ENCODE results near the gene GALNT1.

The GALNT1 gene

DNA sequence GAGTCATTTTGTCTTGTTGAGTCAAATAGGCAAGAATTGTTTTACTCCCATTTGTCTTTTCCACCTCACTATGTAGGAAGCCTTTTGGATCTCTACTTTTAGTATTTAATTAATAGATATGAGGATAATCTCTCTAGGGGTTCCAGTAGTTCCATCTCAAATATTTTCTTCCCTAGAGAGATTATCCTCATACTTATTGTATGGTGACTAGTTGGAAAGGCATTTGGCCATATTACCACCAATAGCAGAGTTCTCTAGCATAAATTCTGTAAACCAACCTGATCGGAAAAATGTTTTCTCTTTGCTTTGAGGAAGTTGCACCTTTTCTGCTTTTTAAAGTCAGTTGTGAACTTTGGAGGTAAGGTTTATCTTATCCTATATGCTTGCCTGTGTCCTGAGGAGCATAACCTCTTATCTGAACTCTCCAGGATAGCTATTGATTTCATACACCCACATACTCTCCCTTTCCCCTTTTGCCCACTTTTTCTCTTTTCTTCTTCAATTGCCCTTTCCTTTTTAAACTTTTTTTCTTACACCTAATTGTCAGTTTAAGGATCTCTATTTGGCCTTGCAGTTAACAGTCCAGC lies 100.8 kb downstream of the GALNT1 start:
- DNase-seq = no peak

DNA sequence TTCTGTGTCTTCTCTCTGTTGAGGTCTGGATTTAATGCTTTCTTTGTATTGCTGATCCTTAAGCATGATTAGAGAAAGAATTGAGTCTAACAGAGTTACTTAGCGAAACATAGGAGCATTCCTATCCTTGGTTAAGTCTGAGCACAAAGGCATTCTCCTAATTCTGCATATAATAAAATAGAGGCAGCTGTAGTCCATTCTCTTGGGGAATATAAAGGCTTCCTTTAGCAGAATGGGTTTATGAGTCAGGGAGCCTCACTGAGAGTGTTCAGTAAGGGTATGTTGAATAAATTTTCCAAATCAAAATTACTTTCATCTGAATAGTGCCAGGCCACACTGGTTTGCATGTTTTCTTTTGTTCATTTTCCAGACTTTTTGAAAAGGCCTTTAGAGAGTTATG lies 101.5 kb downstream of the GALNT1 start:
- no peak for DNase-seq

GRCh38 chr18:35688757-35689156 lies 107.2 kb downstream of the GALNT1 start:
- DNase-seq = no peak

DNA sequence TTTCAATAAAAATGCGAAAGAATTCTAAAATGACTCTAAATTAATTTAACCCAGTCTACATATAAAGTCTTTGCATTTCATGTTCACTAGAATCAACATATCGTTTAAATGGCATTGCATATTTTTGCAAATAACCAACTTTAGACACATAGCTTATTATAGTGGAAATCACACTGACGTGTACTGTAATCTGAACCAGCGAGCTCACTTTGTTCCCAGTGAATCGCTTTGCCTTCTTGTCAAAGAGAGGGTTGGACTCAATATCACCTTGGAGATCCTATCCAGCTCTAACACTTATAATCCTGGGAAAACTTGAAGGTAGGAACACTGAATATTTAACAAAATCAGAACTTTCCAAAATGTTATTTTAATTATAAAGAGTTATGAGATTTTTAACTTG lies 108.2 kb downstream of the GALNT1 start:
- no peak for DNase-seq

- no peak for DNase-seq
Observed at GRCh38 chr18:35691625-35692024, 110.1 kb downstream of the GALNT1 start.

DNA sequence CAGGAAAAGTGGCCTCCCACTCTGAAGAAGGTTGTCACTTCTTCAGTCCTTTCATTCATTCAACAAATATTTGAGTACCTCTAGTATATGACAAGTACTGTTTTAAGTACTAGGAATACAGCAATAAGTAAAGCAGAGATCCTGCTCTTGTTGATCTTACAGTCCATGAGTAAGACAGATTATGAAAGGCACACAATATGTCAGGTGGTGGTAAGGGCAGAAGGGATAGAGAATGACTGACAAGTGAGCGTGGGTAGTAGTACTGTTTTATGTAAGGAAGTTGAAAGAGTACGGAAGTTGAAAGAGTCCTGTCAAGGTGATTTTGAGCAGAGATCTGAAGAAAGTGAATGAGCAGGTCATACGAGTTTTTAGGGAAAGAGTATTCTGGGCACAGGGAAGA lies 111.3 kb downstream of the GALNT1 start:
- DNase-seq = no peak

- DNase-seq = no peak
Observed at GRCh38 chr18:35693829-35694228, 112.3 kb downstream of the GALNT1 start.

DNA sequence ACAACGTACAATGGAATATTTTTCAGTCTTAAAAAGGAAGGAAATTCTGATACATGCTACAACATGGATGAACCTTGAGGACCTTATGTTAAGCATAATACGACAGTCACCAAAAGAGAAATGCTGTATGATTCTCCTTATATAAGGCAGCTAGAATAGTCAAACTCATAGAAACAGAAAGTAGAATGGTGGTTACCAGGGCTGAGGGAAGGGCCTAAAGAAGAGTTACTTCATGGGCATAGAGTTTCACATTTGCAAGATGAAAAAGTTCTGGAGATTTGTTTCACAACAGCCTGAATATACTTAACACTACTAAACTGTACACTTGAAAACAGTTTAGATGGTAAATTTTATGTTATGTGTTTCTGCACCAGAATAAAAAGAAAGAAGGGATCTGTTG lies 113.3 kb downstream of the GALNT1 start:
- no peak for DNase-seq

GRCh38 chr18:35695384-35695783 lies 113.8 kb downstream of the GALNT1 start:
- DNase-seq = no peak

GRCh38 chr18:35695803-35696202 lies 114.3 kb downstream of the GALNT1 start:
- no peak for DNase-seq

GRCh38 chr18:35696307-35696706 lies 114.8 kb downstream of the GALNT1 start:
- no peak for DNase-seq

DNA sequence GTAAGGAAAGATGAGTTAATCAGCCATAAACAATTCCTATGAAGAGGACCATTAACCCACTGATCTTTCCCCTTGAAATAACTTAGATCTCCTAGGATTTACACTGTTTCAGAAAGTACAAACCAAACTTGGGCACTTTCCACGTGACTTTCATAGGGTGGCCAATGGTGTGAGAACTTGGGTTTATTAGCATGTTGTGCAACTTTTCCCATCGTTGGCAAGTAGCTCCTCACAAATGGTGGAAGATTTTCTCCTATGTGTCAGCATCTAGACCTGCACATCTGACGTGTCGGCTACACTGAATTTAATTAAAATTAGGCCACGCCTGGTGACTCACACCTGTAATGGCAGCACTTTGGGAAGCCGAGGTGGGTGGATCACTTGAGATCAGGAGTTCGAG lies 116.3 kb downstream of the GALNT1 start:
- no peak for DNase-seq

DNA sequence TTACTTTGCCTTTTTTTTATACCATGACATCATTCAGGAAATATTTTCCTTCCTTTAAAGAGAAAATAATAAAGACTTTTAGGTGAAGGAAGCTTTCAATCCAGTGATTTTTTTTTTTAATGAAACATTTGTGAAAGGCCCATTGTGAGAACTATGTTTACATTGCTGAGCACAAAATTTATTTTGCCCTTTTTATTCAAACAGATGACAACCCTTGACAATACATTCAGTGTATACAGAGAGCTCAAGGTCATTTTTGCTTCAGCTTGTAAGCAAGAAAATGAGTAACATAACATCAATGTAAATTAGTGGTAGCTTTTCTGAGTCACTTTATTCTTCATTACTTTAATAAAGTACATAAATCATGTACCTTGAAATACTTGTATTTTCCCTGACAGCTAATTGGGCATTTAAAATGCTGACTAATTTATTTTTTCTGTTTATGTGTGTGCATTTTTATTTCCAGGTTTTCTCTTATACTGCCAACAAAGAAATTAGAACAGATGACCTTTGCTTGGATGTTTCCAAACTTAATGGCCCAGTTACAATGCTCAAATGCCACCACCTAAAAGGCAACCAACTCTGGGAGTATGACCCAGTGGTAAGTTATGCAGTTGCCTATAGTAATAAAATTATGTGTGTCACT lies 121.6 kb downstream of the GALNT1 start:
- no peak for DNase-seq

DNA sequence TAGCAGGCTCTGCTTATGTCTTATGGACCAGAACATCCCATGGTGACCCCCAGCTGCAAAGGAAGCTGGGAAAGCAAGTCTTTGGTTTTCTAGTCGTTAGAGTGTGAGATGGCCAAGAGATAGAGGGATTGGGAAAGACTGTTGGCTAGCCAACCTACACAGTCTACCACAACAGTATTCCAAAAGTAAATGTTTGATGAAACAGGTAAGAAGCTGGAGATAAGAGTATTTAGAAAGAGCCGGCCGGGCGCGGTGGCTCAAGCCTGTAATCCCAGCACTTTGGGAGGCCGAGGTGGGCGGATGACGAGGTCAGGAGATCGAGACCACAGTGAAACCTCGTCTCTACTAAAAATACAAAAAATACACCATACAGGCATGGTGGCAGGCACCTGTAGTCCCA lies 124.4 kb downstream of the GALNT1 start:
- no peak for DNase-seq

- DNase-seq = no peak
Observed at GRCh38 chr18:35707247-35707646, 125.7 kb downstream of the GALNT1 start.

DNA sequence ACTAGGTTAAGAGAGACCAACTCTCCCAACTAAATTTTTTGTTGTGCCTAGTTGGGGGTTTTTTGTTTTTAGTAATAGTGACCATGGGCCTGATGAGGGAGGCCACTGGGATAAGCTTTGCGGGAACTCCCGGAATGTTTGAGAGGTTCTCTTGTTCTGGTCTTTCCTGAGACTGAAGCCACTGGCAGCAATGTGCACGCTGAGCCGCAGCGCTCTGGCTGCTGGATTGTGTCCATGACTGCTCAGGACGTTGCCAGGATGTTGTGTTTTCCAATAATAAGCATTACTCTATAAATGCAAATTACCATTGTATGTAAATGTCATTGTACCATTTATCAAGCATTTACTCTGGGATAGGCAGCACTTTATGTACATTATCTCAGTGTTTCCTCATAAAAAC lies 126.1 kb downstream of the GALNT1 start:
- DNase-seq = no peak

DNA sequence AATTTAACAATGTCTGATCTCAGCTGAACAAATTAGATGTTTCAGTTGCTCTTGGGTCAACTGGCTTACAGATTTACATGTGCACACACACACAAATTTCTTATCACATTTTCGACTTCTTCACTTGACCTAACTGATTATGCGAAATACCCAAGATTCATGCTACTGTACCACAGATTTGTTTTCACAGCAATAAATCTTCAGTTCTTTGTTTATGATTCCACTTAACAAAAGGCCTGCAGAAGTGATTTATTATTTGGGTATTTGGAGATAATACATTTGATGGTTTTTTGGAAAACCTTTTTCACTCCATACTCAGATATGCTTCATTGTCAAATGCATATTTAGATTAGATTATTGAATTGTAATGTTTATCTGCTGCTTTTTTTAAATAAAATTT lies 129.0 kb downstream of the GALNT1 start:
- no peak for DNase-seq

DNA sequence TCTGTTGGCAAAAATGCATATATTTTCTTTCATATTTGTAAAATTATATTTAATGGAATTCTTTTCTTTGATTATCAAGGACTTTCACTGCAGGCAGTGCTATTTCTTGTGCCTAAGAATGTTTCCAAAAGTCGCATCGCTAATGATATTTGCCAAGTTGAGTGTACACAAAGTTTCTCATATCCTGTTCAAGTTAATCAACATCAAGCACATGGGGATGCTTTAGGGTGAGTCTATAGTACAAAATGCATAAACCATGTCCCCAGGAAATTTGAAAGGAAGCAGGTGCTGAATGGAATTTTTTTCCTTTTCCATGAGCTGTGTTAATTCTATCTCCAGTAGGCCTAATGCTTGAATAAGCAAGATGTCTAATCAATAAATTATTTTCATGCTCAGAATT lies 129.7 kb downstream of the GALNT1 start:
- DNase-seq = no peak

DNA sequence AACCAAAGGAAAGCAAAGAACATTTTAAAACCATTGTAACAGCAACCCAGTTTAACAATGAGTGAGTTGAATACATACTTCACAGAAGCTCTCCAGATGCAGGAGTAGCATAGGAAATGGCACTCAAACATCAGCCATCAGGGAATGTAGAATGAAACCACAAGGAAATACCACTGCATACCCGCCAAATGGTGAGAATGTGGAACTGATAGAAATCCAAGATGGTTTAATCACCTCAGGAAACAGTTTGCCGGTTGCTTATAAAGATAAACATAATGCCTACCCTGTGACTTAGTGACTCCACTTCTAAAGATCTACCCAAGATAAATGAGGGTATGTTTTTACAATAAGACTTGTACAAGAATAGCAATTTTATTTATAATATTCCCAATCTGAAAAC lies 132.0 kb downstream of the GALNT1 start:
- no peak for DNase-seq

GRCh38 chr18:35714539-35714938 lies 133.0 kb downstream of the GALNT1 start:
- no peak for DNase-seq

- no peak for DNase-seq
Observed at GRCh38 chr18:35715139-35715538, 133.6 kb downstream of the GALNT1 start.

GRCh38 chr18:35716169-35716831 lies 134.8 kb downstream of the GALNT1 start:
- no peak for DNase-seq

DNA sequence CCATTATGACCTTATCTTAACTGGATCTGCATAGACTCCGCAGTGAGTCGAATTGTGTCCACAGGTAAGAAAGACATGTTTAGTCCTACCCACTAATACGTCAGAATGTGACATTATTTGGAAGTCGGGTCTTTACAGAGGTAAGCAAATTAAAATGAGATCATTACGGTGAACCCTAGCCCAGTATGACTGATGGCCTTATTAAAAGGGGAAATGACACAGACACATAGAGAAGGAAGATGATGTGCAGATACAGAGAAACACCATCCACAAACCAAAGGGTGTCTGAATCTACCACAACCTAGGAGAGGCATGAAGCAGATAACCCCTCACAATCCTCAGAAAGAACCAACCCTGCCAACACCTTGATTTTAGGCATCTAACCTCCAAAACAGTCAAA lies 135.6 kb downstream of the GALNT1 start:
- DNase-seq = no peak

DNA sequence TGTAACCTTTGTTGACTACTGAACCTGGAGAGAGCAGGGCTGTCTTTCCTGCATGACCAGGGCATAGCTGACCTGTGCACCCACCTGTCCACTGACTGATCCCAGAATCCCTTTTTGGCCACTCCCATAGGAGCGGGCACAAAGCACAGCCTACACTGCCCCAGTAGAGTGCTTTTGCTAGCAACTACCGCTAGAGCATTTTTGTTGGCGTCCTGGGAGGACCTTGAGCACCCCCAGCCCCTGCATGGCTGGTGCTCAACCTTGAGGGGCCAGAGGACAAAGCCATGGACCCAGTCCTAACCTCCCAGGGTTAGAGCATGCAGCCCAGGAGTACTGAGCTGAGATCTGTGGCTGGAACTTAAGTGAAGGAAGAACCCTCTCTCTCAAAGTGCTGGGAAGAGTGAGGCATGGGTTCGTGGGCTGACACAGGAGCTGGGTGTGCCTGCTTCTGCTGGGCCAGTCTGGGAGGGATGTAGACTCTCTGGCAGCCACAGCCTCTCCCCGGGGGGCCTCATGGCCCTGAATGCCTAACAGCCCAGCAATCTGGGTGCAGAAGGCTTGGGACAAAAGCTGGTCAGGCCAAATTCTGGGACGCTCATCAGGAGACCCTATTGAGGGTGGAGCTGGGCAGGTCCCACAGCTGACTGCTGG lies 140.0 kb downstream of the GALNT1 start:
- DNase-seq = no peak
